ENCODE results near the gene PATZ1. TPM values are rescaled to one million over a fixed set of nuclear protein-coding genes. Genes with fewer than 3 reads are reported as not detected.

The PATZ1 gene
- total RNA-seq, 1 donor from 2014 or later: 9.9 TPM

DNA sequence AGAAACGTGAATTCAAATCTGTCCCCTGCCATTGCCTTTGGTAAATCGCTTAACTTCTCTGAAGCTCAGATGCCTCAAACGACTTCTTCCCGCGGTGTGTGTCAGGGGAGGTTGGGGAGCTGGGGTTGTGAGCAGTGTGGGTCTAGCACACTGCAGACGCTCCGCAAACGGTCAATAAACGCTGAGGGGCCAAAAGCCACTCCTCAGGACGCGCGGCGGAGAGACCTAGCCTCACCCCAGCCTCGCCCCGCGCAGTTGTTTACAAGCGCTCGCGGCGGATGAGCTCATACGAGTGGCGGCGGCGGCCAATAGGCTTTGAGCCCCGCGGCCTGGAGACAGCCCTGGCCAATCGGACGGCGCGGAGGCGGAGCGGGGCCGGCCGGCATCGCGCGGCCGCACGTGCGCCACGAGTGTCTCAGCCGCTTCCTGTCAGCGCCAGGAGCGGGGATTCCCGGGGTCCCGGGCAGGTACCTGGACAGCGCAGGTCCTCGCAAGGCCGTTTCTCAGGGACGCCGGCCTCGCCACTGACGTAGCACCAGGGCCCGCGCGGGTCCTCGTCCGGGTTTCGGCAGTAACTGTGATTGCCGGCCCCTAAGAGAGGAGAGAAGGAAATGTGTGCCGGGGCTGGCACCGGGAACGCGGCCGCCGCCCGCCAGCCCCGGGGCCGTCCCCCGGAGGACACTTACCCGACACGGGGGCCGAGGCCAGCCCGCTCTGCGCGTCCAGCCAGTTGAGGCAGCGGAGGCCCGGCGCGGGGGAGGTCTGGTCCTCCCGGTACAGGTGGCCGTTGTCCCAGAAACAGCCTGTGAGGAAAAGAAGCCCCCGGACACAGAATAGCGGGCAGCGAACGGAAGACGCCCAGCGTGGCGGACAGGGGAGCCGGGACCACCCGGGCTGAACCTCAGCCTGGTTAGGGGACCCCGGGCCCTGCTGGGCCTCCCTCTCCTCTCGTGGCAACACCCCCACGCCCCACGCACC lies 55.4 kb downstream of the PATZ1 start:
- peak; percentile 91 for ATAC-seq (ENCODE audit: poor library complexity)
- intact Hi-C loops (cut with DNase I): no loop called here

DNA sequence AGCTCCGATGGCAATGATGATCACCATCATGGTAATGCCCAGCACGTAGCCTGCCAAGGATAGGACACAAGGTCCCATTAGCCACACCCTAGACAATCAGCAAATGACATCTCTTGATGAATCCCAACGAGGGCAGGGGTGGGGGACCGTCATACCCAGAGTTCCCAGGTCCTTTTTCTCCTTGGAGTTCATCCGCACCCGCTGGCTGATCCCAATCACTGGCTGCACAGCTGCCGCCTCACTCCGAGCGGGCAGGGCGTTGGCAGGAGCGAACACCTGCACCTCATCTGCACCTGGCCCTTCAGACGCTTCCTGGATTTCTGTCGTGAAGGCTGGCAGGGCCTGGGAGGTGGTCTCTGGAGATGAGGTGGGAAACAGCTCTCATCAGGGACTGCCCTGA lies 56.8 kb downstream of the PATZ1 start:
- intact Hi-C loops (cut with DNase I): no loop called here
- ATAC-seq (ENCODE audit: poor library complexity): no peak
- no peak for DNase-seq

More for the DNA sequence above, 55.4 kb downstream of the PATZ1 start:
- DNase-seq: peak; percentile 98

DNA sequence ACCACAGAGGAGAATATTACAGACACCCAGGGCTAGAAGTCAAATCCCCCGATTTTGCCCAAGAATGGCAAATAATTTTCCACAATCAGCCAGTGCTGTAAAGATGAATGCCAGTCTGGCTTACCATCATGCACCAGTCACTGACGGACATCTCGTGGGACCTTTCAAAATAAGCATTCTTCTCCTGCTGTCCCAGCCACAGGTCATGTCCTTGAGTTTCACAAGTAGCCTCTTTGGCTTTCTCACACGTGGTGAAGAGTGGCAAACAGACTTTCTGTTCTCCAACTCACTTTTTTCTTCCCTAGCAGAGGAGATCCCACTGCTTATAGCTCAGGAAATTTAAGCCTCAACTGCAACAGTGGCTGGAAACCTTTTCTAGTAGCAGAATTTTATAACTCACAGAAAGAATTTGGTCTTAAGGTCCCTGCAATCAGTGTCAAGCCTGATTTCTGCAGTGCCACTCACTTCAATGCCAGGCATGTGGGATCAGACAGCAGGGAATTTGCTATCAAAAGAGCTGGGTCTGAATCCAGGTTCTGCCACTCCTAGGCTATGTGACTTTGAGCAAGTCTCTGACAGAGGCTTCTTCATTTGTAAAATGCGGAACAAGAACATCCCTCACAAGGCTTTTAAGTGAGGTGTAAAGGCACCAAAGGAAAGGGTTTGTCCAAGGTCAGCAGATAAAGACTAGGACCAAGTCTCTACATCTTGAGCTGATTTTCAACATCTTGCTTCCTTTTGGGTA lies 57.5 kb downstream of the PATZ1 start:
- no peak for ATAC-seq (ENCODE audit: poor library complexity)
- no peak for DNase-seq
- intact Hi-C loops (cut with DNase I): no loop called here

DNA sequence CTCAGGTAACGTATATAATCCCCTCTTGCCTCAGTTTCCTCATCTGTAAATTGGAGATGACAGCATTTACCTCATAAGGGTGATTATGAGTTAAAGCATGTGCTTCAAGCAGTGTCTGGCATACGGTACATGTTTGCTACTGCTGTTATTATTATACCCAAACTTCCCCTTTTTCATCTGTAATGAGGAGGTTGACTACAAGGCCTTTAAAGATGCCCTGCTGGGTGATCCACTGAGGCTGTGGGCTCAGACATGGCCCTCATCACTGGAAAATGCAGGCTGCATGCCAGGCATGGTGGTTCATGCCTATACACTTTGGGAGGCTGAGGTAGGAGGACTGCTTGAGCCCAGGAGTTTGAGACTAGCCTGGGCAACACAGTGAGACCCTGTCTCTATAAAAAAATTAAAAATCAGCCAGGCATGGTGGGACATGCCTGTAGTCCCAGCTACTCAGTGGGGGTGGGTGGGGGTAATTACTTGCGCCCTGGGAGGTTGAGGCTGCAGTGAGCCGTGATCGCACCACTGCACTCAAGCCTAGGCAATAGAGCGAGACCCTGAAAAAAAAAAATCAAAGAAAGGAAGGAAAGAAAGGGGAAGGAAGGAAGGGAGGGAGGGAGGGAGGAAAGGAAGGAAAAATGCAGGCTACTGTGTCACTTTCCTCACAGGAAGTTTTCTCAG lies 58.2 kb downstream of the PATZ1 start:
- intact Hi-C loops (cut with DNase I): no loop called here
- DNase-seq (no peak), ATAC-seq (ENCODE audit: poor library complexity) (no peak)

DNA sequence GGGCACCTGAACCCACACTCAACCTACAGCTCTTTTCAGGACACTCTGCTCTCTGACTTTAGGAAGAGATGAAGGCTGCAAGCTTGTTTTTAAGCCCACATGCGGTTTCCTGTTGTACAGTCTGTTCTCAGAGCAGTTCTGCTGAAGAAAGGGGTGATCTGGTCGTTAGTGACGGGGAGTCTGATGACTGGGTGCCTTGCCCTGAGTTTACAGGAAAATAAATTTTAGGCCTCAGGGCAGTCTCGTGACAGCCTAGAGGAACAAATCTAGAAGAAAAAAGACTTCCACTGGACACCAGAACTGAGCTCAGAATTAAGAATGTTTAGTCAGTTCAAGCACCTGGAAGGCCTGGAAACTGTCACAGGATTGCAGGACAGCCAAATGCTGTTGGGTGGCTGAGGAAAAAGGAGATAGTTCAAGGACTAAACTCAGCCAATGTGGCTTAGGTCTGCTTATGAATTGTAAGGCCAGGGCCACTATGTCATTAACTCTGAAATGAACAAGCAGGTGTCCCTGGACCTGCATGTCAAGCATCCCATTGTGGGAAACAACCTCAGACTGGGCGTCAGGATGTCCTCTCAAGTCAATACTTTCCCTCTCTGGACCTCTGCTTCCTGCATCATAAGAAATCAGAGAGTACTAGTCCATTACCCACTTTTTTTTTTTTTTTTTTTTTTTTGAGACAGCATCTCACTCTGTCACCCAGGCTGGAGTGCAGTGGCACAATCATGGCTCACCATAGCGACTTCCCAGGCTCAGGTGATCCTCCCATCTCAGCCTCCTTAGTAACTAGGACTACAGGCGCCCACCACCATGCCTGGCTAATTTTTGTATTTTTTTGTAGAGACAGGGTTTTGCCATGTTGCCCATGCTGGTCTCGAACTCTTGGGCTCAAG lies 59.5 kb downstream of the PATZ1 start:
- ATAC-seq (ENCODE audit: poor library complexity): no peak
- intact Hi-C loops (cut with DNase I): no loop called here
- no peak for DNase-seq

DNA sequence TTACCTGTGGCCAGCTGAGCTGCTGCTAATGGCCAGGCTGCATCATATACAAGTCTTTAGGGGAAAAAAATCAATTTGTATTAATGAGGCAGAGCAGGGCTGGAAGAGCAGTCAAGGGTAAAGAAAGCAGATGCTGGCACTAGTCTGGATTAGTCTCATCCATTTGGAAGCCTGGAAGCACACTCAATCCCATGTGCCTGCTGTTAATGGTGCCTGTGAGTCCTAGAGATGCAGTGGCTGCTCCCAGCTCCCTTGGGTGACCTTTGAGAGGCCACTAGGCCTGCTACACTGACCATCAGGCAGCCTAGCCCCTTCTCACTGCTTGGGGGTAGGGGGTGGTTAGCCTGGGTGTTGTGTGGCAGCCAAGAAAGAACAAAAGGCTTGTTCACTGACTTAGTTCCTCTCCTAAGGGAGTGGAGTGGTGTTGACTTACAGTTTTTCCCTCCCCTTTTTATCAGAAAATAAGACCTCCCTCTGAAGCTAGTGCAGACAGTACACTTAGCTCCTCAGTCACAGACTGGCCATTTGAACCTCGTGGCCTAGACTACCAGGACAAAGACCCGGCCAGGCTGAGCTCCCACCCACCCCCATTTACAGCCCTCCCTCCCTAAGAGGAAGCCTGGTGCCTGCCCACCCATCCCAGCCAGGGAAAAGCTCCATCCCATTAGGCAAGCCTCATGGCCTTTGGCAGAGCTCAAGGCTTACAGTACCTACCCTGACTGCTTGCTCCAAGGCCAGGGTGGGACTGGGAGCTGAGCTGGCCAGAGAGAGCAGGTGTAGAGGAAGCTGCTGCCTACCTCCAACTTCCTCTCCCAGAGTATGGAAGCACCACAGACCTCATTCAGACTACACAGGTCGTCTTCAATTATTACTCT lies 61.6 kb downstream of the PATZ1 start:
- ATAC-seq (ENCODE audit: poor library complexity) (no peak), DNase-seq (no peak)
- intact Hi-C loops (cut with DNase I): no loop called here

DNA sequence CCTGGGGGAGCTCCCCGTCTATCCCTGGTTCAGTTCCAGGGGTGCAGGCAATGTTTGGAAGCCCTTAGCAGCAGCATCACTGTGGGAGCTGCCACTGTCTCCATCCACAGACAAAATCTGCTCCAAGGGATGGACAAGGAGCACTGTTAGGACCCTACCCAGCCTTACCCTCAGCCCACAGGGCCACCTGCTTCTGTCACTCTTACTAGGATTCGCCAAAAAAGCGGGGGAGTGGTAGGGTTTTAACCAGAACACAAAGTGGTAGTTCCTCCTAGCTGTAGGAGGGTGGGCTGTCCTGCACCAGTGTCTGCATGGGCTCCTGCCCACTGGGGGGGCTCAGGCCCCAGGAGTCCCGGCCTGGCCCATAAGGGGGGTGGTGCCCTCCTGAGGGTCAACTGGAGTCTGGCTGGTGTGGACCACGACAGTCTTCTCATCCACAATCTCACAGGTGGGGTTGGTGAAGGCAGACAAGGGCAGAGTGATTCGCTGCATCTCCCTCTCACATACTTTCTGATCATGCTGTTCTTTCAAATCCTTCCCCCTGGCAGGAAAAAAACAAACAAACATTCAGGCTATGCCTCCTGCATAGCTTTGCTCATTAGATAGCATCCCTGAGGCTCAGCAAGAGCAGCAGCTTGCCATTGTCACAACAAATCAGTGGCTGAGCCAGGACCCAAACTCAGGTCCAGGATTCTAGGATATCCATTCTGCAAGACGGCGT lies 63.2 kb downstream of the PATZ1 start:
- ATAC-seq (ENCODE audit: poor library complexity): no peak
- DNase-seq: no peak
- intact Hi-C loops (cut with DNase I): no loop called here

DNA sequence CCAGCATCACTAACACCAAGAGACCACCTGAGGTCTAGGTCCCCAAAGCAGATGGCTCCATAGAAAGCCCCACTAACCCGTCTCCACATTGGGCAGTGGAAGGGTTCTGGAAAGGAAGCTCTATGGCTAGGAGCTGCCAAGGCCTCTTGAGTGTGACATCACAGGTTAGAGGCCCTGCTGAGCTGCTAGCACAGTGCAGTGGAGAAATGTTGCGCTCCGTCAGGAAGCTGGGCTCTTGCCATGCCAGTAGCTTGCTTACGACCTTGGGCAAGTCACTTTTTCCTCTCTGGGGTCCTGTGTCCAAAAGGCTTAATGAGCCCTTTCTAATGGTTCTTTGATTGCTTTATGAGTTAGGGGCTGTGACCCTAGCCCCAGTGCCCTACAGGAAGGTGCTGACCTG lies 64.4 kb downstream of the PATZ1 start:
- DNase-seq: no peak
- intact Hi-C loops (cut with DNase I): no loop called here
- ATAC-seq (ENCODE audit: poor library complexity): peak; percentile 52

DNA sequence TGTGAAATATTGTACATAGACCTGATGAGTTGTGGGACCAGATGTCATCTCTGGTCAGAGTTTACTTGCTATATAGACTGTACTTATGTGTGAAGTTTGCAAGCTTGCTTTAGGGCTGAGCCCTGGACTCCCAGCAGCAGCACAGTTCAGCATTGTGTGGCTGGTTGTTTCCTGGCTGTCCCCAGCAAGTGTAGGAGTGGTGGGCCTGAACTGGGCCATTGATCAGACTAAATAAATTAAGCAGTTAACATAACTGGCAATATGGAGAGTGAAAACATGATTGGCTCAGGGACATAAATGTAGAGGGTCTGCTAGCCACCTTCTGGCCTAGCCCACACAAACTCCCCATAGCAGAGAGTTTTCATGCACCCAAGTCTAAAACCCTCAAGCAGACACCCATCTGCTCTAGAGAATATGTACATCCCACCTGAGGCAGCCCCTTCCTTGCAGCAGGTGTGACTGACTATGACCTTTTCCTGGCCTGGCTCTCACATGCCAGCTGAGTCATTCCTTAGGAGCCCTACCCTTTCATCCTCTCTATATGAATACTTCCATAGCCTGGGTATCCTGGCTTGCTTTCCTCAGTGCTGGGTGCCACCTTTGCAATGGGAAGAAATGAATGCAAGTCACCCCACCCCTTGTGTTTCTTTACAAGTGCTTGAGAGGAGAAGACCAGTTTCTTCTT lies 66.2 kb downstream of the PATZ1 start:
- no peak for ATAC-seq (ENCODE audit: poor library complexity)
- DNase-seq: no peak
- intact Hi-C loops (cut with DNase I): no loop called here

DNA sequence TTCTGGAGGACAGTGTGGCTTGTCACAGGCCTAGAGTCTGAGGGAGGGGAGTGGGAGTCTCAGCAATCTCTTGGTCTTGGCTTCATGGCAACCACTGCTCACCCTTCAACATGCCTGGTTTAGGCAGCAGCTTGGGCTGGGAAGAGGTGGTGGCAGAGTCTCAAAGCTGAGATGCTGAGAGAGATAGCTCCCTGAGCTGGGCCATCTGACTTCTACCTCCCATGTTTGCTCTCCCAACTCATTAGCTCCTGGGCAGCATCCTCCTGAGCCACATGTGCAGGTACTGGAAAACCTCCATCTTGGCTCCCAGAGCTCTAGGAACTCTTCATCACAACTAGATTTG lies 66.8 kb downstream of the PATZ1 start:
- ATAC-seq (ENCODE audit: poor library complexity) (no peak), DNase-seq (no peak)
- intact Hi-C loops (cut with DNase I): no loop called here

DNA sequence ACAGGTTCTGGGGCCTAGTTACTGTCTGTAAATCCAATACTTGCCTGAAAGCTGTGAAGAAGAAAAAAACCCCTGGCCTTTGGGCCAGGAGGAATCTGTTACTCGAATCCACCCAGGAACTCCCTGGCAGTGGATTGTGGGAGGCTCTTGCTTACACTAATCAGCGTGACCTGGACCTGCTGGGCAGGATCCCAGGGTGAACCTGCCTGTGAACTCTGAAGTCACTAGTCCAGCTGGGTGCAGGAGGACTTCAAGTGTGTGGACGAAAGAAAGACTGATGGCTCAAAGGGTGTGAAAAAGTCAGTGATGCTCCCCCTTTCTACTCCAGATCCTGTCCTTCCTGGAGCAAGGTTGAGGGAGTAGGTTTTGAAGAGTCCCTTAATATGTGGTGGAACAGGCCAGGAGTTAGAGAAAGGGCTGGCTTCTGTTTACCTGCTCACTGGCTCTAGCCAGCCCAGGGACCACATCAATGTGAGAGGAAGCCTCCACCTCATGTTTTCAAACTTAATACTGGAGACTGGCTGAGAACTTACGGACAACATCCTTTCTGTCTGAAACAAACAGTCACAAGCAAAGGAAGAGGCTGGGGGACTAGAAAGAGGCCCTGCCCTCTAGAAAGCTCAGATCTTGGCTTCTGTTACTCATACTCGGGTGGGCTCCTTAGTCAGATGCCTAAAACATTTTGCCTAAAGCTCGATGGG lies 67.4 kb downstream of the PATZ1 start:
- ATAC-seq (ENCODE audit: poor library complexity) (no peak), DNase-seq (no peak)
- intact Hi-C loops (cut with DNase I): no loop called here

DNA sequence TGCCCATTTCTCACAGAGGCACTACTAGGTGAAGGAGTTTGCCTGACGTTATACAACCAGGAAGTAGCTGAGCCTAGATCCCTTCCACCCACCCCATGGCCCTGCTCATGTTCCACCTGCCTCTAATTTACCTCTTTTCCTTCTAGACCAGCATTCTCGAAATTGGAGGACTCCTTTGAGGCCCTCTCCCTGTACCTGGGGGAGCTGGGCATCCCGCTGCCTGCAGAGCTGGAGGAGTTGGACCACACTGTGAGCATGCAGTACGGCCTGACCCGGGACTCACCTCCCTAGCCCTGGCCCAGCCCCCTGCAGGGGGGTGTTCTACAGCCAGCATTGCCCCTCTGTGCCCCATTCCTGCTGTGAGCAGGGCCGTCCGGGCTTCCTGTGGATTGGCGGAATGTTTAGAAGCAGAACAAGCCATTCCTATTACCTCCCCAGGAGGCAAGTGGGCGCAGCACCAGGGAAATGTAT lies 68.0 kb downstream of the PATZ1 start:
- DNase-seq: no peak
- intact Hi-C loops (cut with DNase I): no loop called here
- ATAC-seq (ENCODE audit: poor library complexity): no peak

DNA sequence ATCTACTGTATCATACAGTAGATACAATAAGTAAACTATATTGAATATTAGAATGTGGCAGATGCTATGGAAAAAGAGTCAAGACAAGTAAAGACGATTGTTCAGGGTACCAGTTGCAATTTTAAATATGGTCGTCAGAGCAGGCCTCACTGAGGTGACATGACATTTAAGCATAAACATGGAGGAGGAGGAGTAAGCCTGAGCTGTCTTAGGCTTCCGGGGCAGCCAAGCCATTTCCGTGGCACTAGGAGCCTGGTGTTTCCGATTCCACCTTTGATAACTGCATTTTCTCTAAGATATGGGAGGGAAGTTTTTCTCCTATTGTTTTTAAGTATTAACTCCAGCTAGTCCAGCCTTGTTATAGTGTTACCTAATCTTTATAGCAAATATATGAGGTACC lies 68.4 kb downstream of the PATZ1 start:
- intact Hi-C loops (cut with DNase I): no loop called here
- ATAC-seq (ENCODE audit: poor library complexity): no peak
- no peak for DNase-seq

DNA sequence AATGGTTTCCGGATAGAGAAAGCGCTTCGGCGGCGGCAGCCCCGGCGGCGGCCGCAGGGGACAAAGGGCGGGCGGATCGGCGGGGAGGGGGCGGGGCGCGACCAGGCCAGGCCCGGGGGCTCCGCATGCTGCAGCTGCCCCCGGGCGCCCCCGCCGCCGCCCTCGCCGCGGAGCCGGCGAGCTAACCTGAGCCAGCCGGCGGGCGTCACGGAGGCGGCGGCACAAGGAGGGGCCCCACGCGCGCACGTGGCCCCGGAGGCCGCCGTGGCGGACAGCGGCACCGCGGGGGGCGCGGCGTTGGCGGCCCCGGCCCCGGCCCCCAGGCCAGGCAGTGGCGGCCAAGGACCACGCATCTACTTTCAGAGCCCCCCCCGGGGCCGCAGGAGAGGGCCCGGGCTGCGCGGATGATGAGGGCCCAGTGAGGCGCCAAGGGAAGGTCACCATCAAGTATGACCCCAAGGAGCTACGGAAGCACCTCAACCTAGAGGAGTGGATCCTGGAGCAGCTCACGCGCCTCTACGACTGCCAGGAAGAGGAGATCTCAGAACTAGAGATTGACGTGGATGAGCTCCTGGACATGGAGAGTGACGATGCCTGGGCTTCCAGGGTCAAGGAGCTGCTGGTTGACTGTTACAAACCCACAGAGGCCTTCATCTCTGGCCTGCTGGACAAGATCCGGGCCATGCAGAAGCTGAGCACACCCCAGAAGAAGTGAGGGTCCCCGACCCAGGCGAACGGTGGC lies 69.5 kb downstream of the PATZ1 start:
- ATAC-seq (ENCODE audit: poor library complexity) (no peak), DNase-seq (no peak)
- intact Hi-C loops (cut with DNase I): no loop called here

Measured in Right ventricle myocardium superior (tissue), 1 donor.